GM19238 (cell line): ENCODE results near the gene LAMA4.
A peak's percentile ranks its signal among the peaks of the same experiment; 100 is the strongest.
"Not testable (repeated sequence)": the region's sequence is repeated elsewhere in the genome, so short reads cannot be mapped to it uniquely, and the experiment has no call there.

Source experiments
- DNase-seq: peaks from one replicate; pipeline ENCODE4 v3.0.0; 2011; ENCODE audit warnings: low spot score; ENCODE audit not compliant: insufficient read length

Gene LAMA4

DNA sequence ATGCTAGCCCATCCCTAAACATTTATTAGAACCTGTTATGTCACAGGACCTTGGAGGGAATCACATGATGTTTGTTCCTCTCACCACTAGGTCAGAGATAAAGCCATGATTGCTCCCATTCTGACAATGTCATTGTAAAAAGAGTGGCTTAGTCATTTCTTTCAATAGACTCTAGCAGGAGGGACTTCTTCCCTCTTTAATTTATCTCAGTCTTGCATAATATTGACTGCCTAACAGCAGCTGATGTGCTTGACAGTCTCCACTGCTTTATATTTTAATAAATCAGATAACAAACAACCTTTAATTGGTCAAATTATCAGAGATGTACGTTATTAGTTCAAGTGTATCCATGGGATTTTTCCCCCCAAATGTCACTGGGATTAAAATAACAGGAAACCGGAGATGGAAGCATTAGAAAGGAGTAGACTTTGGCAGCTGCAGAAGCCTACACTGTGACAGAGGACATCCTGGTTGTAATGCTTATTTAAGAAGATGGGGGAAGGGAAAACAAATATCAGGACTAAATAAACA, 39.6 kb downstream of the LAMA4 start:
- DNase-seq, result no peak

DNA sequence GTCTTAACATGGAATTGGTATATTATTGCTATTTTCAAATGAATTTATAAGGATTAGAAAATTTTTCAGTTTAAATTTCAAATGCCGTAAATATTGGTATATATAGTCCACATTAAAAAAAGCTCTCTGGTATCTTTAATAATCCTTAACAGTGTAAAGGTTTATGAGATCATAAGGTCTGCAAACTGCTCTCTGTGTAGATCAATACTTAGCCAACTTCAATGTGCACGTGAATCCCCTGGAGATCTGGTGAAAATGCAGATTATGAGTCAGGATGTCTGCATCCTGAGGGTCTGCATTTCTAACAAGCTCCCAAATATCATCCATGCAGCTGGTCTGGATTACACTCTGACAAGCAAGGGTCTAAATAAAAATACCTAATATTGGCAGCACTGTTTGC, 43.5 kb downstream of the LAMA4 start:
- no peak for DNase-seq

DNA sequence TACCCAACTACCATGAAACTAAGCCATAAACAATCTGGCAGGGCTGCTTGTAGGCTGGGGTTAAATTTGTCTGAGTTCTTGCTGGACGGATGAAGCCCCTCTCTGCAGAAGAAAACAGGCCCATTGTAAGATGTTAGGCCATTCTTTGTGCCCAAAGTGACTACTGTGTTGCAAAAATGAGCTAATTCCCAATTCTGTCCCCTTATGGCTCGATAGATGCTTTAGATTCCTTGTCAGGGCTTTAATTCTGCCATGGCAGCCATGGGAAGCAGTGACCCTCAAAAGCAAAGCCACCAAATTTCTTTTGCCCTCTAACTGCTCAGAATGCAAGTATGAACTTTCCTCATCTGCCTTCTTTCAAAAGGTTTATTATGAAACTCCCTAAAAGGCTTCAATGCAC, 45.2 kb downstream of the LAMA4 start:
- DNase-seq, result no peak

DNA sequence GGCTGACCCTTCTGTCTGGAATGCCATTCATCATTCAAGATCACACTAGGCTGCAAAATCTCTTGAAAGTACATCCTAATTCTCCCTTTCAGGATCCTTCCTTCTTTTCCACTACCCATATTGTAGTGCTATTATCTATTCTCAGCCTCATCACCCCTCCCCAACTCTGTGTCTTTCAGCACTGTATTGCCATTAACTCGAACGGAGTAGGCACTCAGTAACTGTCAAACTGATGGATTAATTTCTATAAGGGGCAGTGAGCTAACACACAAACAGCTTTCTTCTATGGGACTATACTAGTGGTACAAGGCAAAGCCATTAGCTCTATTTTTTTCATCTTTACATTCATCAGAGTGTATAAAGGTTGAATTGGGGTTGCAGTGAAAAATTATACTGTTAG, 46.6 kb downstream of the LAMA4 start:
- DNase-seq, result no peak

DNA sequence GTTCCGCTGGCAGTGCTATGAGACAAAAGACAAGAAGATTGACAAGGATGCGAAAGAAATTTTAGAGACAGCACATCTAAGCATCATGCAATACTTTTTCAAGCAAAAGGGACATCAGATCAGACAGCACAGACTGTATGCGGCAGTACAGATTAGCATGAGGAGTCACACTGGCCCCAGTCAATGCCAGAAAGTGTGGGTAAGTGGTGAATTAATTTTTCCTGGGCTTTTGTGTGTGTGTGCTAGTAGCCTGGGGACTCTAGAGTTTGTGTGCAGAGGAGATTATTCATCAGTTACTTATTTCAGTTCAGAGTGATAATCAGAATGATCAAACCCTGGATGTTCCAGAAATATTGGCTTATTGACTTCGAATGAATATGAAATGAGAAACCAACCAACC, 47.2 kb downstream of the LAMA4 start:
- DNase-seq, result no peak

DNA sequence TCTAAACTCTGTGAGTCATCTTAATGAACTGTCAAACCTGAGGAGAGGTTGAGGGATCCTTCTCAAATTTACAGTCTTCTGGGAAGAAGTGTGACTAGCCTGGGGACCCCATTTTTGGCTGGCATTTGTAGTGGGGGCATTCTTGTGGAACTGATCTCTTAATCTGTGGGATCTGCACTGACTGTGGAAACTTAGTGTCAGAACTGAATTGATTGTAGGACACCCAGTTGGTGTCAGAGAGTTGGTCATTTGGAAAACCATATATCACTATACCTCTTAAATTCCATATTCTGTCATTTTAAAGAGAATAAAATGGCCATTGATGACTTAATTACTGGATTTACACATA, 48.3 kb downstream of the LAMA4 start:
- DNase-seq, result no peak

DNA sequence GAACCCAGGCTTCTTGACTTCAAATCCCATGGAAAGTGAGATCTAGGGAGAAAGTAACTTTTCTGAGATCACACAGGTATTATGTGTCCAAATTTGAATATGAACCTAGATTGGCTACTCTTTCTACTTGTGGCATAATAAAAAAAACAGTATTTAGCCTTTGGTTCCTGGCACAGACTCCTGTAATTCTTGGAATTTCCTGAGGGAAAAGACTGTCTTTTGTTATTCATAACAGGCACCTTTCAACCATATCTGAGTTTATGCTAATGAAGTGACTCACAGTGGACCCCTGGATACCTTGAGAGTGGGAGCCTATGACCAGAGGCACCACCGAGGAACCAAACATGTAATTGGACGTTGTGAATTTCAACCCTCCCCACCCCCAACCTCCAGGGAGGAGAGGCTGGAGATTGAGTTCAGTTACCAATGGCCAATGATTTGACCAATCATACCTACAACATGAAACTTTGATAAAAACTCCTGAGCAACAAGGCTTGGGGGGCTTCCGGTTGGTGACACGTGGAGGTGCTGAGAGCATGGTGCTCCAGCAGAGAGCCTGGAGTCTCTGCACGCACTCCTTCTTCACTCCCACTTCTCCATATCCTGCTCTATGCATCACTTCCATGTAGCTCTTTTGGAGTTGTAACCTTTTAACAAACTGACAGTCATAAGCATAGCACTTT, 48.8 kb downstream of the LAMA4 start:
- DNase-seq, result no peak

DNA sequence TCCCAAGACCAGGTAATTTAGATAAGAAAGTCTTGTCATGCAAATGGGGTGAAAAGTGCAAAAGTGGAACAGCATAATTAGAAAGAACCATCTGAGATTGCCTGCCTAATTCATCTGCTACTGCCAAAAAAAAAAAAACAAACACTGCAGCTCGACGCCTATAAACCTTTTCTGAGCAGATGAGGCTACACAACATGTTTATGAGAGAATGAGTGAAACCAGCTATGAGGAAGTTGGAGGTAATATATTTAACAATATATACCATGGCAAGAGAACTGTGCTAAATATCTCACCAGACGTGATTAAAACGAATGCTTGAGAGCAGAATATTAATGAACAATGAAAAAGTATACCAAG, 50.0 kb downstream of the LAMA4 start:
- no peak for DNase-seq

DNA sequence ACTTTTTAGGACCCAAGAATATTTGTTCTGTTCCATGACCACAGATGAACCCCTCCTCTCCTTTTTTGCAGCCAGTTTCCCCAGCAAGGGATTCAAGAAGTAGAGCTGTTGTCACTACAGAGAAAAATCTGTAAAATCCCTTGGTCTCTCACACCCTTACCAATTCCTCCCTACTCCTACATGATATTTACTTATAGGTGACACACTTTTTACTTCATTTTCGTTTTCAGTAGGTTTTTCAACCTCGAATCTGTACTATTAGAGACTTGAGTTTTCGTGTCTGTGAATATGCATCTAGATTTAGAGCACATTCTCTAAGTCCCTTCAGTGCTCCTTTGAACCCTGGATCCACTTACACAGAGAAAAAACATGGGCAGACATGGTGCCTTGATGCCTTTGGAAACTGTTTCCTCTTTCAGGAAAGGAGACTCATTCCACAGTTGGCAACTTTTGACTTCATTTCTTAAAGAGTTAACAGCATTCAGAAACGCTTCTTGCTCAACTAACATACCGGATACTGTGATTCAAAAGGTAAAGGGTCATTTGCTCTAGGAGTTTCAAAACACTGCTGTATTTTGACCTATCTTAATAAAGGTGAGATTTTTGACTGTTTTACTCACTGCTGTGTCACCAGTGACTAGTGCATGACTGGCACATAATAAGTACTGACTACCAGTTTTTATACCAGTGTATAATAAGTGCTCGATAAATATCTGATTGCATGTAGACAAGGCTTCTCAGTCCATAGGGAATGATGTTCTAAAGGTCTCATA, 50.6 kb downstream of the LAMA4 start:
- DNase-seq, result no peak

DNA sequence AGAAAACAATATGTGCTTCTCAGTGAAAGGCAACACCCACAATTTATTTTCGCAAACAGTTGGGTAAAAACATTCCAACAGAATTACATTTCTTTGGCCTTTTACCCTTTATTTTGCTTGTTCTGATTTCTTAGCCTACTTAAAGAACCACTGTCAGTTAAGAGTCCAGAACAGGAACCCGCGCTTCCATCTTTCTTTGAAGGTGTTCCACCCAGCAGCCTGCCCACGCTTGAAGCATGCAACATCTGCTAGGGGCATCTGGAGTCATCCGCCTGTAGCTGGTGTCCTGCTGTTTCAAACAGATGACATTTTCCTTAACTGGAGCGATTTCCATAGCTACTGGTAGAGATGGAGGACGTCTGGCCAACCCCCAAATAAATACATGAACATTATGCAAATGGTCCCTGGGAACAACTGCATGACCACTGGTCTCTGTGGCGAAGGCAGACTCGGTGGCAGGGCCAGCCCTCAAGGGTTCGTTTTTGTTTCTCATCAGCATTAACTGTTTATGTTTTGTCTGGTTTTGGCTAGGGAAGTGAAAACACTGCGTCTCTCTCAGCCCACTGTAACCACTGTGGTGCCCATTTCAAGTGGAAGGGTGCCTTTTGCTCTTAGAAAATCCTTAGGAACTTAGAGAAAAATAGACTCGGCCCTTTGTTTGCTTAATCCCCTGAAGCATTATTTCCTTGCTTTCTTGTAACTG, 51.6 kb downstream of the LAMA4 start:
- DNase-seq, result peak; percentile 5

DNA sequence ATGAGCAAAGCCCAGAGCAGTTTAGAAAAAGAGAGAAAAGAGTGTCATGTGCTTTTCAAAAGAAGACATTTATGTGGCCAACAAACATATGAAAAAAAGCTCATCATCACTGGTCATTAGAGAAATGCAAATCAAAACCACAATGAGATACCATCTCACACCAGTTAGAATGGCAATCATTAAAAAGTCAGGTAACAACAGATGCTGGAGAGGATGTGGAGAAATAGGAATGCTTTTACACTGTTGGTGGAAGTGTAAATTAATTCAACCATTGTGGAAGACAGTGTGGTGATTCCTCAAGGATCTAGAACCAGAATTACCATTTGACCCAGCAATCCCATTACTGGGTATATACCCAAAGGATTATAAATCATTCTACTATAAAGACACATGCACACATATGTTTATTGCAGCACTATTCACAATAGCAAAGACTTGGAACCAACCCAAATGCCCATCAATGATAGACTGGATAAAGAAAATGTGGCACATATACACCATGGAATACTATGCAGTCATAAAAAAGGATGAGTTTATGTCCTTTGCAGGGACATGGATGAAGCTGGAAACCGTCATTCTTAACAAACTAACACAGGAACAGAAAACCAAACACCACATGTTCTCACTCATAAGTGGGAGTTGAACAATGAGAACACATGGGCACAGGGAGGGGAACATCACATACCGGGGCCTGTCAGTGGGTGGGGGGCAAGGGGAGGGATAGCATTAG, 54.0 kb downstream of the LAMA4 start:
- not testable (repeated sequence) for DNase-seq

DNA sequence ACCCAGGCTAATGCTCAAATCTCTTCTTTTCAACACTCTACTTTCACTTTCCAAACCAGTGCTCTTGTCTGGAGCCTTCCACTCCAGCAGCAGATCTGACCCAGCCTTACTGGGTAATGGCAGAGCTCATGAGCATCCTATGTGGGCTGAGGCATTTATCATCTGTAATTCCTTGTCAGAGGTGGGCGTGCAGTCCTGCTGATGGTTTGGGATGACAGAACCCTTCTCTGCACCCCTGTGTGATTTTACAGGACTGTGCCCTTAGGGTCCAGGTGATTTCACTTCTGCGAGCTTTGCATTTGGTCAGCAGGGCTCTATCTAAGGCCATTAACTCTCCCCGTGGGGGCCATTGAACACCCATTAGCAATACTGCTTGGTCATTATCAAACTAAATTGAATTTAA, 55.4 kb downstream of the LAMA4 start:
- DNase-seq, result no peak

DNA sequence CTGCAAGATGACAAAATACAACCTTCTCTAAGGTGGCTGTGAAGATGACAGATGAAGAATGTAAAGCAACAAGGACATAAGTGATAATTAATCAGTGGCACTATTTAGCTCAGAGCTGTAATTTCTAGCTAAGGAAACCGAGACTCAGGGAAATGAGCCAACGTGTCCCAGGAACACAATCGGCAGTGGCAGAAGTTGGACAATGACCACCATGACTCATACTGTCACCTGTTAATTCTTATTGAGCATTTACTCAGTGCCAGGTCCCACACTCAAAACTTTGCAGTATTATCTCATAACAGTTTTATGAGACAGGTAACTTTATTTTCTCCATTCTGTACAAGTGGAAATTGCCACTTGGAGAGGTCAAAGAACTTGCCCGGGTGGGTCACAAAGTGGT, 55.8 kb downstream of the LAMA4 start:
- no peak for DNase-seq

DNA sequence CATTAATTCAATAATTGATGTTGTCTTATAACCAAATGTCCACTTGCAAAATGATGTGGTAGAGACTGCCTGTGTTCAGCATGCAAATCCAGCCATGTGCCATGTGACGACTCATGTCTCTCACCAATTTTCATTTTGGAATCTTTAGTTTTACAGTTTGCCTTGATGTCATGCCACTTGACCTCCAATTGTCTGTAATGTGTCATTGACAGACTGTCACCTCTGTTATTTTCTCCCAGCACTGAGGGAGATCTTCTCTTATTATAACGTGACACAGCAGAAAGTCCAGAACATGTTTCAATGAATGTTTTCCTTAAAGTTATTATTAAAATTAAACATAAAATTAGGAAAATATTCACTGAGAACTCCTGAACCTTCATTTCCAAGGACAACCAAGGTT, 56.7 kb downstream of the LAMA4 start:
- no peak for DNase-seq

DNA sequence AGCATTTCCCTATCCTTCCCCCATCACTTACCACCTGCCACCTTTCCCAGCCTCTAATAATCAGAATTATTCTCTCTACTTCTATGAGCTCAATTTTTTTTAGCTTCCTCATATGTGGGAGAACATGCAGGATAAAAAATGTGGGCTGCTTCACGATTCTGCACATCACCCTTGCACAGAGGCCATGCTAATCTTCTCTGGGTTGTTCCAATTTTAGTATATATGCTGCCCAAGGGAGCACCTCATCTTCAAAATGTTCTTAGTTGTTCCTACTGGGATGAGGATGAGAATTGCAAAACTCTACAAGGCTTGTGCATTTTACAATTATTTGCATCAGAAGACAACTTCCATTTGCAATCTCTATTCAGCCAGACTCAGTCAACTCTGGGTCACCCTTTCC, 58.1 kb downstream of the LAMA4 start:
- no peak for DNase-seq

DNA sequence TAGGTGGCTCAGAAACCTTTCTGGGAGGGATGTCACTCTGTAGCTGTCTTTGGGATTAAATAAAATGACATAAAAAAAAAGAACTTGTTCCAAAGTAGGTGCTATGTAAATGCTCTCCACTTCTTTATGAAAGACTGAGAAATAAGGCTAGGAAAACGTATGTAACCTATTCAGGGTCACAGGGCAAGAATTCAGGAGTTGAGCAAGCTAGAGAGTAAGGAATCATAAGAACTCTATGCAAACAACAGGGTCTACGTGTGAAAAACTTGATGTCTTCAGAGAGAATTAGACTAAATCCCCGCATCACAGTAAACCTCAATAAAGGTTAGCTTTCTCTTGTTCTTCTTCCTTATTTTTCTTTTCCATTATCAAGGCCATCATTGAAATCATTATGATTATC, 59.2 kb downstream of the LAMA4 start:
- DNase-seq, result no peak

DNA sequence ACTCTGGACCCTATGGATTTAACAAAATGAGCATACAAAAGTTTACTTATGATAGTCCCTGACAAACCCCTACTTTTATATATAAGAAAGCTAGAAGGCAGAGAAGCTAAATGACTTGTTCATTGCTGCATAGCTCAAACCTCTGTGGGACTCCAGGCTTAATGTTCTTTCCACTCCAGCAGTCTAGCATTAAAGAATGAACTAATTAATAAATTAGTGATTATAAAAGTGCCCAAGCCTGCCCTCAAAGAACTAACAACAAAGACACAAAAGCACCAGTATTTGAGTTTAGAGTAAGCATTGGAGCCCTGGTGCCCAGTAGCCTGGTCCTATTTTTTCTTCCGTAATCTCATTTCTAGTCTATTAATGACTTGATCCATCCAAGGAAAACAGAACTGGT, 59.9 kb downstream of the LAMA4 start:
- no peak for DNase-seq

DNA sequence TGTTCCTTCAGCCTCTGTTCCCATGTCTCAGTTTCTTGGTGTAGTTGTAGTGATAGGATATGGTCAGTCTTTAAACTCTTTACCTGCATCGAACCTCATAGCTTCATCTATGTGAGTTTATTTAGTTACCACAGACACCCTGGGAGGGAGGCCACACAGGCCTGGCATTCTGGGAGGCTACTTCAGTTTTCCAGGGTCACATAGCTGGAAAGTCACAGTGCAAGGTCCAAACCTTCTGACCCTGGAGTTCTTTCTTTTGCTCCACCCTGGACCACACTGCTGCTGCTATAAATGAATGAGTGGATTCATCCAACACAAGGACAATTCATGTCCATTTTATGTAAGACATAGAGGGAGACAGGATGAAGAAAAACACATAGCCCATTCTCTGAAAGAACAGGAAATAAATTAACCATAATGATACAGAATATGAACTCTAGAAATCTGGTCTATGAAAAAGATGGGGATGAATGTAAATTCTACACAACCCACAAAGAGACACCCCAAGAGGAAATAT, 60.8 kb downstream of the LAMA4 start:
- DNase-seq, result no peak

DNA sequence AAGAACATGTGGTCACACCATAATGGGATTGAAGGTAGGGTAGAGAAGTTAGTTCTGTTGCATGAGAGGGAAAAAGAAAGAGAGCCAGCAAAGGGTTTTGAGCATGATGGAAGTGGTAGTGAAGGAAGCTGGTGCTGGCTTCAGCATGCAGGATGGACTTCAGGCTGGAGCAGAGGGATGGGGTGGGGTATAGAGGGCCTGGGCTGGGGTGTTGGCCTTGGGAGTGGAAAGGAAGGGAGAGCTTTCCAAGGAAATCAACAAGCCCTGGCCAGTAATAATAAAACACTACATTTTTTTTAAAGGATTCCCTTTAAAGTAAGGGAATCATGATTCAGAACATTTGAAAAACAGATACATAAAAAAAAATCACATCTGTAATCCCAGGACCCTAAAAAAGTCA, 61.2 kb downstream of the LAMA4 start:
- no peak for DNase-seq

DNA sequence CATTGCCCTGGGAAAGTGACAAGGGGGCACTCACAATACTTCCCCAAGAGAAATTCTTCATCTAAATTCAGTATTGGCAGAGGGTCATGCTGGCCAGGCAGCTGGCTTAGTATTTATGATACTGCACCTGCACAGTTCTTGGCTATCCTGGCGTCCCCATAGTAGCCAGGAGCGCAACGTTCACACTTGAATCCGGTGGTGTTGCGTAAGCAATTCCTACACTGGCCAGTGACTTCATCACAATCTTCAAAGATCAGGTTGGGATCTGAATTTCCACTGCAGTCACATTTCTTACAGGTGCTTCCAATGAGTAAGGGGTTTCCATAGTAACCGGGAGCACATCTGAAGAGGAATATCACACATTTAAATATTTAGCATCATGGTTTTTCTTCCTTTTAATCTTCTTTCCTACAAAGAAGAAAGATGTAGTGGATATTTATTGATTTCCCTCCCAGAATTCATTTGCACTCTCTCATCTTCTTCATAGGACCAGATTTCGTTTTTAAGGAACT, 62.8 kb downstream of the LAMA4 start:
- no peak for DNase-seq

DNA sequence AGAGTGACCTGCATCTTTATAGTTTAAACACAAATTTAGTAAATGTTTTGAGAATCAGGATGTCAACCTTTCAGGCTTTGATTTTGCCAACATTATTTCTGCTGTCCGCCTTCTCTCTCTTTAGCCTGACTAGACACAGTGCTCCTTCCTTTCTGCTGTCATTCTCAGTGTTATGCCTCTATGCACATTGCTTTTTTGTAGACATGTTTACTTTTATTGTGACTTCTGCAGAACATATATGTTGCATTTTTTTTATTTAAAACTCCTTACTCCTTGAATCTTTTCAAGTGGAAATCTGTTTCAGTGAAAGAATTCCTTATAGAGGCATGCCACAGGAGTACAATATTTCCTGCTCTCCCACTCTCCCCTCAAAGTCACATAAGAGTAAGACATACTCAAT, 64.2 kb downstream of the LAMA4 start:
- no peak for DNase-seq
